ENCODE results near the gene OBSL1. TPM values are rescaled to one million over a fixed set of nuclear protein-coding genes. Genes with fewer than 3 reads are reported as not detected.

OBSL1 gene
- polyA plus RNA-seq, 2 donors: 19.9 to 28.6 TPM

DNA sequence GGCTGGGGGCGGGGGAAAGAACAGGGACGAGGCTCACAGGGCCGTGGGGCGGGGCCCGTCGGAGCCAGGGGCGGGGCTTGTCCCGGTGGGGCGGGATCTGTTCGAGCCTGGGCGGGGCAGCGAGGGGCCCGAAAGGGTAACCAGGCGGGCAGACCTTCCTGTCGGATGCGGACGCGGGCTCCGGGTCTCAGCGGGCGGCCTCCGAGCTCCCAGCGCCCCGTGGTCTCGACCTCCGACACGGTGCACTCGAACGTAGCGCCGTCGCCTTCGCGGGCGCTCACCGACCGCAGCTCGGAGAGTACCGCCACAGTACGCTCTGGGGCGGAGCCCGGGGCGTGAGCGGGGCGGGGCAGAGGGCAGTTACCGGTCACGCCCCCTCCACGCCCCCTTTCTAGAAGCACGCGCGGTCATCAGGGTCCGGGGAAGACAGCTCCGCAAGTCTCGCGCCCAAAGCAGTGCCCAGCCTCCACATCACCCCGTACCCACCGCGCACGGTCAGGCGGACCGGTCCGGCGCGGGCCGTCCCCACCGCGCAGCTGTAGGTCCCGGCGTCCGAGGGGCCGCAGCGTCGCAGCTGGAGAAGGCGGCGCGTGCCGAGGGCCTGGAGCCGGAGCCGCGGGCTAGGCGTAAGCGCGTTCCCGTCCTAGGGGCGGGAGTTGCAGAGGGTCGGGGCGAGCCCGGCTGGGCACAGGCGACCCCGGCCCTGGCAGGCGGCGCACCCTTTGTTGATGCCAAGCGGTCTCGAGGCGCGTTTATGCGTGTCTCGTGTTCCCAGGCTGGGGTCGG is 18.8 kb downstream of the OBSL1 start:
- 1 to 2% methylated on average over 78 to 99 of the region's 99 CpGs for WGBS, 2 donors

DNA sequence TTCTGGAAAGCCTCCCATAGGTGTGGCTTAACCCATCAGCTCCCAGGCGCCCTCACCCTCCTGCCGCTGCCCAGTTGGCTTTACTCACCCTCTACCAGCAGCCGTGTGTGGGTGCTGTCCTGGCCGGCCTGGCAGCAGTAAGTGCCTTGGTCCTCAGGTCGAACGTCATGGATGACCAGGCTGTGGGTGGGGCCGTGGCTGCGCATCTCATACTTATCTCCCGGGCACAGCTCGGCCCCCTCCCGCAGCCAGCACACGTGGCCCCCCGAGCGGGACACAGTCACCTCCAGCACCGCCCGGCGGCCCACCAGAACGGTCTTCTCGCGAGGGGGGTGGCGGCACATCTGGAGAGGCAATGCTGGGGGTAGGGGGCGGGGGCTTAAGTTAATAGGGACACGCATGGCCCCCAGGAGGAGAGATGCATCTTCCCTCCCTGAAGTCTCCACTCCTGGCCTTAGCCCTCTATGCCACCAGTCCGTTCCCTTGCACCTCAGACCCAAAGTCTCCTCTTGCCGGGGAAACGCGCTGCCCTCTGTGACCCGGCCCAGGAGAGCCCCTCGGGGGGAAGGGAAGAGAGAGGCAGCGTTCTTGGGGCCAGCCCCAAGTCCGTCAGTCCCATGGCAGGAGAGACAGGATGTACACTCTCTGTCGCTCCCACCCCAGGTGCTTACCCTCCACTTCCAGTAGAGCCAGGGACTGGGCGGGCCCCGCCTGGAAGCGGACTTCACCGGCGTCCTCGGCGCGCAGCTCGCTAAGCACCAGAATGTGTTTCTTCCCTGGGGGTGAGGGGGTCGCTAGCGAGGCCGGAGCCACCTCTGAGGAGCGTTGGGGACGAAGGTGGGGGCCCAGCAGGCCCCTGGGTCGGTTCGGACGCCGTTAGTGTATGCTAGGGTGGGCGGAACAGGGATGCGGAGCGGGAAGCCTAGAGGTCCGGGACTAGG is 19.6 kb downstream of the OBSL1 start:
- Histone ChIP-seq H3K4me3 (ENCODE audit: low read depth in 1 of 2, low read length in 2 of 2) (peak overlapping the region; percentile 52 to 71), H3K27me3 (ENCODE audit: control insufficient read depth in 1 of 2, insufficient read depth in 2 of 2, low read length in 2 of 2) (no peaks in the 10 kb centered on the region), H3K9me3 (ENCODE audit: control insufficient read depth in 2 of 2, insufficient read depth in 1 of 2, low read depth in 1 of 2, low read length in 1 of 2) (no peaks in the 10 kb centered on the region), H3K27ac (ENCODE audit: low read depth in 2 of 2, low read length in 1 of 2) (no peak overlapping the region), H3K36me3 (ENCODE audit: control insufficient read depth in 2 of 2, insufficient read depth in 2 of 2, low read length in 1 of 2) (peaks cover 0 to 4% of the 10 kb centered on the region in 2 donors), H3K4me1 (ENCODE audit: control insufficient read depth in 2 of 2, insufficient read depth in 2 of 2, low read length in 1 of 2) (peaks cover 5 to 15% of the 10 kb centered on the region in 2 donors)
- WGBS, 2 donors: 6 to 8% methylated on average over 51 to 54 of the region's 54 CpGs

More for the DNA sequence above, 18.8 kb downstream of the OBSL1 start:
- H3K4me3 ChIP-seq (ENCODE audit: low read depth in 1 of 2, low read length in 2 of 2): peak overlapping the region; percentile 52 to 71
- H3K4me1 ChIP-seq (ENCODE audit: control insufficient read depth in 2 of 2, insufficient read depth in 2 of 2, low read length in 1 of 2): peaks cover 5 to 15% of the 10 kb centered on the region in 2 donors
- H3K9me3 ChIP-seq (ENCODE audit: control insufficient read depth in 2 of 2, insufficient read depth in 1 of 2, low read depth in 1 of 2, low read length in 1 of 2): peaks cover 0 to 3% of the 10 kb centered on the region in 2 donors
- no peaks in the 10 kb centered on the region for H3K27me3 ChIP-seq (ENCODE audit: control insufficient read depth in 1 of 2, insufficient read depth in 2 of 2, low read length in 2 of 2)
- H3K27ac ChIP-seq (ENCODE audit: low read depth in 2 of 2, low read length in 1 of 2): peak overlapping the region in 1 of 2 donors; percentile 51
- H3K36me3 ChIP-seq (ENCODE audit: control insufficient read depth in 2 of 2, insufficient read depth in 2 of 2, low read length in 1 of 2): peaks cover 0 to 4% of the 10 kb centered on the region in 2 donors

DNA sequence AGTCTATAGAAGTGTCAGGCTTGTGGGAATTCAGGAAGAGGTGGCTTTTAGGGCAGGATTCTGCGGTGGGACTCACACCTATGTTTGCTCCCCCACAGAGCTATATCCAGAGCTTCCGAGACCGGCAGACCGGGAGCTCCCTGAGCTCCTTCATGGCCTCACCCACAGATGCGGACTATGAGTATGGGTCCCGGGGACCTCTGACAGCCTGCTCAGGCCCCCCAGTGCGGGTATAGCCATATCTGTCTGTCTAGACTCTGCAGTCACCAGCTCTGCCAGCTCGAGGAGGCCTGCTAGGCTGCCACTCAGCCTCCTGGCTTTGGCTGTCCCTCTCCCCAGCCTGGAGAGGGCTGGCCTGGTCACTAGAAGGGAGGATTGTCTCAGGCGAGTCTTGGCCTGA is 21.7 kb downstream of the OBSL1 start:
- no peaks in the 10 kb centered on the region for H3K36me3 ChIP-seq (ENCODE audit: control insufficient read depth in 2 of 2, insufficient read depth in 2 of 2, low read length in 1 of 2)

DNA sequence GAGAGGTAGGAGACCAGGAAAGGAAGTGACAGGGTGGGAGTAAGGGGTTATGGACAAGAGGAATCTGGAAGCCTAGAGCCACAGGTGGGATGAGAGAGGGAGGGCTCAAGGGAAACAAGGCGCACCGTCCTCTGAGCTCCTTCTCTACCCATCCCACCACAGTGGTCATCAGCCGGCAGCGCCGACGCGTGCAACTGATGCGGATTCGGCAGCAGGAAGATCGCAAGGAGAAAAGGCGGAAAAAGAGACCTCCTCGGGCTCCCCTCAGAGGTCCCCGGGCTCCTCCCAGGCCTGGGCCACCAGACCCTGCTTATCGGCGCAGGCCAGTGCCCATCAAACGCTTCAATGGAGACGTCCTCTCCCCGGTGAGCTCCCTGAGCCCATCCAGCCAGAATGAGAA is 22.3 kb downstream of the OBSL1 start:
- no peak overlapping the region for H3K27ac ChIP-seq (ENCODE audit: low read depth in 2 of 2, low read length in 1 of 2)
- H3K36me3 ChIP-seq (ENCODE audit: control insufficient read depth in 2 of 2, insufficient read depth in 2 of 2, low read length in 1 of 2): no peaks in the 10 kb centered on the region
- peaks cover 5 to 22% of the 10 kb centered on the region in 2 donors for H3K4me1 ChIP-seq (ENCODE audit: control insufficient read depth in 2 of 2, insufficient read depth in 2 of 2, low read length in 1 of 2)
- no peak overlapping the region for H3K4me3 ChIP-seq (ENCODE audit: low read depth in 1 of 2, low read length in 2 of 2)
- H3K27me3 ChIP-seq (ENCODE audit: control insufficient read depth in 1 of 2, insufficient read depth in 2 of 2, low read length in 2 of 2): no peaks in the 10 kb centered on the region
- WGBS, 2 donors: 93 to 96% methylated on average over 18 of the region's 18 CpGs
- H3K9me3 ChIP-seq (ENCODE audit: control insufficient read depth in 2 of 2, insufficient read depth in 1 of 2, low read depth in 1 of 2, low read length in 1 of 2): no peaks in the 10 kb centered on the region

More for the DNA sequence above, 21.7 kb downstream of the OBSL1 start:
- H3K9me3 ChIP-seq (ENCODE audit: control insufficient read depth in 2 of 2, insufficient read depth in 1 of 2, low read depth in 1 of 2, low read length in 1 of 2): no peaks in the 10 kb centered on the region
- H3K27ac ChIP-seq (ENCODE audit: low read depth in 2 of 2, low read length in 1 of 2): no peak overlapping the region
- no peak overlapping the region for H3K4me3 ChIP-seq (ENCODE audit: low read depth in 1 of 2, low read length in 2 of 2)
- WGBS, 2 donors: 85 to 87% methylated on average over 9 of the region's 9 CpGs
- no peaks in the 10 kb centered on the region for H3K27me3 ChIP-seq (ENCODE audit: control insufficient read depth in 1 of 2, insufficient read depth in 2 of 2, low read length in 2 of 2)
- peaks cover 5 to 16% of the 10 kb centered on the region in 2 donors for H3K4me1 ChIP-seq (ENCODE audit: control insufficient read depth in 2 of 2, insufficient read depth in 2 of 2, low read length in 1 of 2)

DNA sequence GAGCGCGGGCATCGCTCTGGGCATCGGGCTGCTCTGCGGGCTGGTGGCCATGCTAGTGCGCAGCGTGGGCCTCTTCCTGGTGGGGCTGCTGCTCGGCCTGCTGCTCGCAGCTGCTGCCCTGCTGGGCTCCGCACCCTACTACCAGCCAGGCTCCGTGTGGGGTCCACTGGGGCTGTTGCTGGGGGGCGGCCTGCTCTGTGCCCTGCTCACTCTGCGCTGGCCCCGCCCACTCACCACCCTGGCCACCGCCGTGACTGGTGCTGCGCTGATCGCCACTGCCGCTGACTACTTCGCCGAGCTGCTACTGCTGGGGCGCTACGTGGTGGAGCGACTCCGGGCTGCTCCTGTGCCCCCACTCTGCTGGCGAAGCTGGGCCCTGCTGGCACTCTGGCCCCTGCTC is 23.7 kb downstream of the OBSL1 start:
- no peaks in the 10 kb centered on the region for H3K27me3 ChIP-seq (ENCODE audit: control insufficient read depth in 1 of 2, insufficient read depth in 2 of 2, low read length in 2 of 2)
- no peak overlapping the region for H3K27ac ChIP-seq (ENCODE audit: low read depth in 2 of 2, low read length in 1 of 2)
- H3K4me1 ChIP-seq (ENCODE audit: control insufficient read depth in 2 of 2, insufficient read depth in 2 of 2, low read length in 1 of 2): peaks cover under 1 to 18% of the 10 kb centered on the region in 2 donors
- H3K36me3 ChIP-seq (ENCODE audit: control insufficient read depth in 2 of 2, insufficient read depth in 2 of 2, low read length in 1 of 2): no peaks in the 10 kb centered on the region
- H3K9me3 ChIP-seq (ENCODE audit: control insufficient read depth in 2 of 2, insufficient read depth in 1 of 2, low read depth in 1 of 2, low read length in 1 of 2): no peaks in the 10 kb centered on the region
- 95% methylated on average over 26 of the region's 26 CpGs for WGBS, 2 donors
- H3K4me3 ChIP-seq (ENCODE audit: low read depth in 1 of 2, low read length in 2 of 2): no peak overlapping the region

DNA sequence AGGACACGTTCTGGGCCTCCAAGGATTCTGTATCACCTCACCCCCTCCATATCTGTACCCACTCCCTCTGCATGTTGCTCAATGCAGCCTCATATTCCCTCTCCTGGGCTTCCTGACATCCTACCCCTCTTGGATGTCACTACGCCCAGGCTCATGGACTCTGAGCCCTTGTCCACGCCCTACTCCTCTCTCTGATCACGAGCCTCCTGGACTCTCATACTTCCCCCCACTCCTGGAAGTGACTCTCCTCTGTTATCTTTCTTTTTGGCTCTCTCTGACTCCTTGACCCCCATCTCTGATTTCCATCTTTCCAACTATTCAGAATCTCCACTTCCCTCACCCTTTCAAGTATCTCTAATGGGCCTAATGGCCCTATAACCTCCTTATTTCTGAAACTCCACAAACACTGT is 25.4 kb downstream of the OBSL1 start:
- no peaks in the 10 kb centered on the region for H3K27me3 ChIP-seq (ENCODE audit: control insufficient read depth in 1 of 2, insufficient read depth in 2 of 2, low read length in 2 of 2)
- peaks cover 0 to 4% of the 10 kb centered on the region in 2 donors for H3K36me3 ChIP-seq (ENCODE audit: control insufficient read depth in 2 of 2, insufficient read depth in 2 of 2, low read length in 1 of 2)
- 69 to 70% methylated on average over 4 of the region's 4 CpGs for WGBS, 2 donors
- peaks cover 0 to 15% of the 10 kb centered on the region in 2 donors for H3K4me1 ChIP-seq (ENCODE audit: control insufficient read depth in 2 of 2, insufficient read depth in 2 of 2, low read length in 1 of 2)
- no peaks in the 10 kb centered on the region for H3K9me3 ChIP-seq (ENCODE audit: control insufficient read depth in 2 of 2, insufficient read depth in 1 of 2, low read depth in 1 of 2, low read length in 1 of 2)
- no peak overlapping the region for H3K27ac ChIP-seq (ENCODE audit: low read depth in 2 of 2, low read length in 1 of 2)
- no peak overlapping the region for H3K4me3 ChIP-seq (ENCODE audit: low read depth in 1 of 2, low read length in 2 of 2)

DNA sequence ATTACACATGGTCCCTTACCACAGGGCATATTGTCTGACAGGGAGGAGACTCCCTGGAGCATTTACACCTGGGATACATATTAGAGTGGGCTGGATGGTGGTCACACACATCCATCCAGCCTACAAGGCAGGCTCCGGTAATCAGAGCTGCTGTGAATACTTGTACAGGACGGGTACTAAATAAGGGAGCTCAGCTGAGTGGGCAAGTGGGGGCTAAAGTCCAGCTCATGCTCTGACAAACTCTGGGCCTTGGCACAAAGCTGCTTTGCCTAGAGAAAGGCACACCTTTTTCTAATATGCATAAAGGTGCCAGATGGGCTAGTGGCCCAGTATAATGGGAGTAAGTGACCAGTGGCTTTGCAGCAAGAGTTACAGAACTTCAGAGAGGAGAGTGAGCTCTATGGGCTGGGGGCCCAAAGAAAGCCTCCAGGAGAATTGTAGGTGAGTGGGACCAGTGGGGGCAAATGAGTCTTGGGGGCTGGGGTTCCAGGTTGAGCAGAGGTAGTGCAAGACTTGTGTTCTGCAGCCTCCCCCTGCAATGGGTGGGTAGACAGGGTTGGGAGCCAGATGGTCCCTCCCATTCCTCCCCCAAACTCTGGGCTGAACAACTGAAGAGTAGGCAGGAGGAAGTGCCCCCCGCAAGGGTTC is 25.9 kb downstream of the OBSL1 start:
- Histone ChIP-seq H3K4me1 (ENCODE audit: control insufficient read depth in 2 of 2, insufficient read depth in 2 of 2, low read length in 1 of 2) (peaks cover 0 to 15% of the 10 kb centered on the region in 2 donors), H3K27me3 (ENCODE audit: control insufficient read depth in 1 of 2, insufficient read depth in 2 of 2, low read length in 2 of 2) (no peaks in the 10 kb centered on the region), H3K27ac (ENCODE audit: low read depth in 2 of 2, low read length in 1 of 2) (no peak overlapping the region), H3K4me3 (ENCODE audit: low read depth in 1 of 2, low read length in 2 of 2) (no peak overlapping the region), H3K36me3 (ENCODE audit: control insufficient read depth in 2 of 2, insufficient read depth in 2 of 2, low read length in 1 of 2) (peaks cover 0 to 6% of the 10 kb centered on the region in 2 donors), H3K9me3 (ENCODE audit: control insufficient read depth in 2 of 2, insufficient read depth in 1 of 2, low read depth in 1 of 2, low read length in 1 of 2) (no peaks in the 10 kb centered on the region)
- WGBS, 2 donors: 81 to 91% methylated on average over 3 of the region's 3 CpGs

DNA sequence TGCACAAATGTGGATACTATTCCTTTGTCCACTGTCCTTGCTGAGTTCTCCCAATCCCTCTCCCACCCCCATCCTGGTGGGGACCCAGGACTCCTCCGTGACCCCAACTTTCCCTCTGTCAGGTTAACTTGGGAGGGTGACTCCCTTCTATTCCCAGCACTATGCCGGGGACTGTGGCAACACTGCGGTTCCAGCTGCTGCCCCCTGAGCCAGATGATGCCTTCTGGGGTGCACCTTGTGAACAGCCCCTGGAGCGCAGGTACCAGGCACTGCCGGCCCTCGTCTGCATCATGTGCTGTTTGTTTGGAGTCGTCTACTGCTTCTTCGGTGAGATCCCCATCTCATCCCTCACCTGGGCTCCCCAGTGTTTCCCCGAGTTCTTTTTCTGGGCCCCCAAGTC is 26.8 kb downstream of the OBSL1 start:
- Histone ChIP-seq H3K36me3 (ENCODE audit: control insufficient read depth in 2 of 2, insufficient read depth in 2 of 2, low read length in 1 of 2) (peaks cover 0 to 14% of the 10 kb centered on the region in 2 donors), H3K4me3 (ENCODE audit: low read depth in 1 of 2, low read length in 2 of 2) (peak overlapping the region in 1 of 2 donors; percentile 25), H3K4me1 (ENCODE audit: control insufficient read depth in 2 of 2, insufficient read depth in 2 of 2, low read length in 1 of 2) (peaks cover 0 to 15% of the 10 kb centered on the region in 2 donors), H3K9me3 (ENCODE audit: control insufficient read depth in 2 of 2, insufficient read depth in 1 of 2, low read depth in 1 of 2, low read length in 1 of 2) (no peaks in the 10 kb centered on the region), H3K27ac (ENCODE audit: low read depth in 2 of 2, low read length in 1 of 2) (no peak overlapping the region), H3K27me3 (ENCODE audit: control insufficient read depth in 1 of 2, insufficient read depth in 2 of 2, low read length in 2 of 2) (no peaks in the 10 kb centered on the region)
- WGBS, 2 donors: 42 to 53% methylated on average over 9 of the region's 9 CpGs

Measured in esophagus (tissue), 2 donors.